H1 (cell line): ENCODE results near the gene LYPD4. TPM values are rescaled to one million over a fixed set of nuclear protein-coding genes. Genes with fewer than 3 reads are reported as not detected.

Experiments used
- CTCF ChIA-PET: fragments of 300-600 bp; sonication (Branson Sonifier 250); formaldehyde crosslinking; loops from one replicate; lab custom pipeline; 2021; ENCODE audit not compliant: partially characterized antibody; lab: Charles Lee
- POLR2A ChIA-PET: fragments of 300-600 bp; sonication (Branson Sonifier 250); formaldehyde crosslinking; loops from one replicate; lab custom pipeline; 2021; ENCODE audit warnings: inconsistent platforms; ENCODE audit not compliant: partially characterized antibody; lab: Charles Lee
- DNase-seq, 2 experiments: peaks; one replicate each; pipeline versions ENCODE4 v3.0.0 to v3.0.0-alpha.2; 2010 to 2022; ENCODE audit warnings: low spot score in 2 of 2, low read depth in 1 of 2, mixed read lengths in 1 of 2
- FAIRE-seq: peaks from 2 replicates; lab custom pipeline; 2011; peaks lifted over from hg19 to GRCh38; lab: Jason Lieb, UNC
- H2AFZ ChIP-seq: 2 replicates; pipeline ENCODE4 v1.8.1; 2012; ENCODE audit warnings: low read length, inconsistent platforms
- H2AK5ac ChIP-seq: 2 replicates; pipeline ENCODE4 v1.6.1; 2013; ENCODE audit warnings: low read depth, low read length
- H2BK120ac ChIP-seq: replicated peaks from 2 replicates; pipeline ENCODE3; 2013; ENCODE audit warnings: low read depth, low read length, inconsistent platforms
- H2BK12ac ChIP-seq: 2 replicates; pipeline ENCODE4 v1.6.1; 2013; ENCODE audit warnings: low read depth, low read length
- H2BK15ac ChIP-seq: 2 replicates; pipeline ENCODE4 v1.6.1; 2013; ENCODE audit warnings: low read length
- H2BK20ac ChIP-seq: 2 replicates; pipeline ENCODE4 v1.6.1; 2013; ENCODE audit warnings: low read length
- H2BK5ac ChIP-seq: 2 replicates; pipeline ENCODE4 v1.6.1; 2013; ENCODE audit warnings: low read depth, low read length
- H3K14ac ChIP-seq: 2 replicates; pipeline ENCODE4 v1.6.1; 2013; ENCODE audit warnings: inconsistent platforms; ENCODE audit not compliant: insufficient read length
- H3K18ac ChIP-seq: 2 replicates; pipeline ENCODE4 v1.6.1; 2013; ENCODE audit warnings: low read length; ENCODE audit errors: extremely low read depth
- H3K23ac ChIP-seq: 2 replicates; pipeline ENCODE4 v1.6.1; 2013; ENCODE audit warnings: inconsistent platforms; ENCODE audit not compliant: insufficient read length
- H3K23me2 ChIP-seq: 2 replicates; pipeline ENCODE4 v1.6.1; 2013; ENCODE audit warnings: low read depth, low read length
- H3K27ac ChIP-seq: 2 replicates; pipeline ENCODE4 v1.6.1; 2011; ENCODE audit warnings: low read depth, low read length, inconsistent platforms
- H3K27me3 ChIP-seq, 4 experiments: replicated peaks in 1 of 4; 1 replicate in 1 of 4; 2 replicates in 3 of 4; pipeline versions ENCODE4 v1.6.1 to v1.8.1; 2011 to 2013; ENCODE audit warnings: low read length in 3 of 4, mild to moderate bottlenecking in 3 of 4, inconsistent platforms in 2 of 4, mixed read lengths in 2 of 4, moderate library complexity in 1 of 4; ENCODE audit not compliant: control insufficient read depth in 3 of 4, insufficient read depth in 3 of 4; ENCODE audit errors: extremely low read depth in 1 of 4
- H3K36me3 ChIP-seq, 4 experiments: 2 replicates each; pipeline versions ENCODE4 v1.6.1 to v1.8.1; 2011 to 2013; ENCODE audit warnings: mild to moderate bottlenecking in 4 of 4, low read length in 3 of 4, moderate library complexity in 2 of 4, control low read depth in 1 of 4, inconsistent platforms in 1 of 4; ENCODE audit not compliant: insufficient read depth in 4 of 4, control insufficient read depth in 2 of 4
- H3K4ac ChIP-seq: replicated peaks from 2 replicates; pipeline ENCODE3; 2013; ENCODE audit warnings: low read length, low read depth, mixed read lengths, inconsistent platforms; ENCODE audit not compliant: insufficient read length
- H3K4me1 ChIP-seq, 4 experiments: replicated peaks in 1 of 4; 1 replicate in 1 of 4; 2 replicates in 3 of 4; pipeline versions ENCODE4 v1.6.1 to v1.8.1; 2011 to 2013; ENCODE audit warnings: low read length in 3 of 4, inconsistent platforms in 2 of 4, mixed read lengths in 1 of 4; ENCODE audit not compliant: insufficient read depth in 4 of 4, control insufficient read depth in 3 of 4
- H3K4me2 ChIP-seq, 2 experiments: 2 replicates each; pipeline versions ENCODE4 v1.6.1 to v1.8.1; 2011 to 2013; ENCODE audit warnings: low read depth in 2 of 2, low read length in 2 of 2, control low read depth in 1 of 2, inconsistent platforms in 1 of 2, mild to moderate bottlenecking in 1 of 2; ENCODE audit not compliant: insufficient read depth in 1 of 2
- H3K4me3 ChIP-seq, 4 experiments: fragments of 200-600, 300-600 bp in 1 of 4; sonication (generic), shearing (Covaris generic), sonication (Bioruptor Twin) in 1 of 4; 2 replicates each; pipeline versions ENCODE4 v1.5.1 to v1.8.1; 2011 to 2016; ENCODE audit warnings: low read length in 4 of 4, low read depth in 3 of 4, control low read depth in 2 of 4, inconsistent platforms in 2 of 4, mild to moderate bottlenecking in 2 of 4, mixed read lengths in 1 of 4, moderate library complexity in 1 of 4; ENCODE audit not compliant: insufficient read depth in 2 of 4; ENCODE audit errors: extremely low read depth in 1 of 4
- H3K56ac ChIP-seq: replicated peaks from 2 replicates; pipeline ENCODE3; 2013; ENCODE audit warnings: low read depth, mild to moderate bottlenecking, mixed read lengths, low read length, inconsistent platforms; ENCODE audit not compliant: insufficient read length
- H3K79me1 ChIP-seq: 2 replicates; pipeline ENCODE4 v1.6.1; 2013; ENCODE audit warnings: low read depth, low read length, control low read depth
- H3K79me2 ChIP-seq, 2 experiments: 2 replicates each; pipeline versions ENCODE4 v1.6.1 to v1.8.1; 2012 to 2013; ENCODE audit warnings: low read length in 2 of 2, mild to moderate bottlenecking in 2 of 2, inconsistent platforms in 1 of 2; ENCODE audit not compliant: insufficient read depth in 2 of 2, control insufficient read depth in 1 of 2
- H3K9ac ChIP-seq, 4 experiments: replicated peaks in 1 of 4; 1 replicate in 1 of 4; 2 replicates in 3 of 4; pipeline versions ENCODE4 v1.6.1 to v1.8.1; 2011 to 2013; ENCODE audit warnings: low read depth in 3 of 4, low read length in 3 of 4, control low read depth in 2 of 4, mild to moderate bottlenecking in 2 of 4, moderate library complexity in 2 of 4, inconsistent platforms in 1 of 4; ENCODE audit errors: extremely low read depth in 1 of 4
- H3K9me3 ChIP-seq, 2 experiments: 2 replicates each; pipeline versions ENCODE4 v1.6.1 to v1.8.1; 2012 to 2013; ENCODE audit warnings: mild to moderate bottlenecking in 2 of 2, moderate library complexity in 2 of 2, control low read depth in 1 of 2, inconsistent platforms in 1 of 2, low read depth in 1 of 2, low read length in 1 of 2, mixed read lengths in 1 of 2; ENCODE audit not compliant: insufficient read depth in 2 of 2
- H4K20me1 ChIP-seq, 2 experiments: replicated peaks in 1 of 2; 2 replicates each; pipeline versions ENCODE3 to v1.8.1; 2011 to 2013; ENCODE audit warnings: inconsistent platforms in 2 of 2, low read length in 2 of 2, mild to moderate bottlenecking in 1 of 2; ENCODE audit not compliant: insufficient read depth in 2 of 2, control insufficient read depth in 1 of 2
- H4K5ac ChIP-seq: 2 replicates; pipeline ENCODE4 v1.6.1; 2013; ENCODE audit warnings: low read length, low read depth, mixed read lengths, inconsistent platforms; ENCODE audit not compliant: insufficient read length
- H4K8ac ChIP-seq: 2 replicates; pipeline ENCODE4 v1.8.0; 2013; ENCODE audit warnings: mild to moderate bottlenecking, moderate library complexity, low read length, inconsistent platforms; ENCODE audit not compliant: insufficient read depth; ENCODE audit errors: extremely low read depth
- H4K91ac ChIP-seq: replicated peaks from 2 replicates; pipeline ENCODE3; 2013; ENCODE audit warnings: low read length, mixed read lengths, inconsistent platforms; ENCODE audit not compliant: insufficient read length
- CHD2 ChIP-seq: IDR thresholded peaks from 2 replicates; pipeline ENCODE4 v1.6.1; 2012; ENCODE audit warnings: low read length, improper control_type of control experiment
- KDM1A ChIP-seq: fragments of 200-600, 300-600 bp; sonication (generic); IDR thresholded peaks from 2 replicates; pipeline ENCODE4 v1.7.1; 2016; ENCODE audit warnings: mild to moderate bottlenecking, low read length, borderline replicate concordance
- WGBS, 2 experiments: shearing (Covaris generic) in 1 of 2; methylation state at CpG; one replicate each; pipeline versions ENCODE4 v1.1.6 to v1.1.7; 2013 to 2015; ENCODE audit warnings: low lambda C conversion rate in 2 of 2, mixed read lengths in 2 of 2, inconsistent platforms in 1 of 2, low coverage in 1 of 2, missing lambda C conversion rate in 1 of 2; ENCODE audit not compliant: insufficient replicate concordance in 2 of 2, insufficient coverage in 1 of 2, insufficient read length in 1 of 2; ENCODE audit errors: extremely low coverage in 1 of 2, missing lambda C conversion rate in 1 of 2; 5-methylcytosine and 5-hydroxymethylcytosine counted together
- polyA plus RNA-seq, 7 experiments: library from polyadenylated mRNA; depleted of rRNA in 3 of 7; stranded (reverse) in 5 of 7; unstranded in 2 of 7; fragments of >200 nt in 5 of 7; fragments of 200-250 nt in 2 of 7; gene quantifications; 1 replicate in 5 of 7; 2 replicates in 1 of 7; 4 replicates in 1 of 7; pipeline versions ENCODE4 v1.2.1 to v1.2.3, GENCODE V29; 2011 to 2013; ENCODE audit warnings: missing spikeins in 2 of 7, mixed read lengths in 2 of 7
- total RNA-seq: library from RNA; stranded (reverse); fragmentation: NEBNext Ultra II Directional; extraction: Animal tissue kit (Norgen Biotek cat#: 25700); gene quantifications from 2 replicates; pipeline ENCODE4 v1.2.1, GENCODE V29; 2021

The LYPD4 gene
- total and polyA plus RNA-seq, 2 of the 8 experiments (the other 6 are each of a cell fraction or from before 2014, with no cell fraction given): 0.06 TPM; not detected in 1

GRCh38 chr19:41849067-41849466 lies 4.6 kb upstream of the LYPD4 start:
- Histone ChIP-seq H3K14ac (no peak overlapping the region), H2BK120ac (no peak overlapping the region), H3K79me2 (no peaks in the 10 kb centered on the region), H3K27me3 (no peaks in the 10 kb centered on the region; a peak in 1 of 7 replicates), H4K91ac (no peak overlapping the region), H3K4me1 (no peaks in the 10 kb centered on the region; a peak in 1 of 7 replicates), H4K5ac (no peak overlapping the region), H2BK15ac (no peak overlapping the region), H3K36me3 (no peaks in the 10 kb centered on the region), H3K27ac (no peak overlapping the region), H2AFZ (no peak overlapping the region), H2BK5ac (no peak overlapping the region), H3K18ac (no peak overlapping the region), H3K79me1 (no peaks in the 10 kb centered on the region), H4K20me1 (no peaks in the 10 kb centered on the region), H3K9me3 (peaks cover 0 to 19% of the 10 kb centered on the region in 2 experiments; a peak in 3 of 4 replicates), H2BK20ac (no peak overlapping the region), H3K23ac (no peak overlapping the region), H3K4ac (no peak overlapping the region), H3K23me2 (no peaks in the 10 kb centered on the region), H3K9ac (no peak overlapping the region), H2BK12ac (no peak overlapping the region), H3K4me2 (no peak overlapping the region), H3K56ac (no peak overlapping the region), H4K8ac (no peak overlapping the region), H3K4me3 (no peak overlapping the region), H2AK5ac (no peak overlapping the region)
- no peak for TF ChIP-seq CHD2
- TF ChIP-seq KDM1A: no peak
- POLR2A ChIA-PET: interaction anchor here (1.5 to 4.1 kb wide), 3 partner anchors 11 to 409 kb away, joined by 3 to 31 read pairs (median 6); partner anchors contain the start of genes DMAC2 and RPS19
- FAIRE-seq: no peak
- WGBS, 2 experiments: 65% methylated on average over 2 of the region's 2 CpGs; no CpG with 5 or more reads in 1 of the 2 experiments
- no peak for DNase-seq
- CTCF ChIA-PET: interaction anchor here (1.2 to 2.1 kb wide), 2 partner anchors 54 to 56 kb away, joined by 3 to 6 read pairs; no protein-coding TSS in a partner anchor
